NCI-H2227 (cell line): ENCODE results near the gene SMIM20.
"Not testable (repeated sequence)": the region's sequence is repeated elsewhere in the genome, so short reads cannot be mapped to it uniquely, and the experiment has no call there.

Experiments used
- DNase-seq: peaks from one replicate; lab custom pipeline; 2025; ENCODE audit not compliant: unreplicated experiment; lab: John Stamatoyannopoulos, UW

SMIM20 gene

GRCh38 chr4:25890571-25891485, 23.2 kb upstream of the SMIM20 start:
- peak; percentile 74 for DNase-seq

DNA sequence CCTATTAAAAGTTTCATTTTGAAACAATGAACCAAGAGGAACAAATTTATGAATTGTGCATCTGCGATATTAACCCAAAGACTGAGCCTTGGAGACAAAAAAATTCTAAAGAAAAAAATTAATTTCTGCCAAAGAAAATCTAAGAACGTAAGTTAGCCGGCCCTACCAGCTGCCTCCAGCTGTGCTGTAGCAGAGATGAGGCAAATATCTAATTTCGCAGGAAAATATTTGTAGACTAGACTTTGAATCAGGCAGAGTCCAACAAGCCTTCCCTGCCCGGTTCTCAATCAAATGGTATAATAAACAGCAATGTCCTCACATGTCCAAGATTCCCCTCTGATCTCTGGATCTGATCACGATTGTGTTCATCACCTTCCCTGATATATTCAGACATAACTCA, 21.2 kb upstream of the SMIM20 start:
- DNase-seq: no peak

DNA sequence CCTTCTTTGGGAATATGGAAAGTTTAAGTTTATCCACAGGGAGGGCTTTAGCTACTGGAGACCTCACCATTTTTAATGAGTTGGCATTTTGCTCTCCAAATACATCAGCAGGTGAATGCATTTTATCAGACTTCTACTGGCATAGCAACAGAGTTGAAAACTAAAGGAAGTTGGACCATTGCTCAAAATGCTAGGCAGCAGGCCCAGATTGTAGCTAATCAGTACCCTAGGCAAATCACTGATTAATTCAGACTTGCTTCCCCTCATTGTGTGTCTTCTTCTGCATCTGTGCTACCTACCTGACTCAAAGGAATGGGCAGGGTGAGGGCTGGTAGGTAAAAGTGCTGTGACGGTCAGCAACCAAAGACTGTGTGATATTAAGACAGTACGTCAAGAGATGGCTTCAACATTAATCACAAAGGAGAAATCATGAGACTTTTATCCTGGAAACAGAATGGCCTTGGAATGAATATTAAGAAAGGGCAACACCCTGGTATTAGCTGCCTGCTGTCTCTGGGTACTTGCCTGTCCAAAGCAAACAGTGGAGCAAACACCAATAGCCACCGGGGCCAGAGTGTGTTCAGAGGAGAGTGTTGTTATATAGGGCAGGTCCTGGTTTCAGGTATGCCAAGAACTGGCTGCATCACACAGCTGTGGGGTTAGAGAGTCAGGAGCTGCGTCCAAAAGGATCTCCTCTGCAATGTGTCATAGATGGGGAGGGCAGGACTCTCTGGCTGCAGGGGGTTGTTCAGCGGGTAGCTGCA, 17.1 kb upstream of the SMIM20 start:
- DNase-seq: no peak

DNA sequence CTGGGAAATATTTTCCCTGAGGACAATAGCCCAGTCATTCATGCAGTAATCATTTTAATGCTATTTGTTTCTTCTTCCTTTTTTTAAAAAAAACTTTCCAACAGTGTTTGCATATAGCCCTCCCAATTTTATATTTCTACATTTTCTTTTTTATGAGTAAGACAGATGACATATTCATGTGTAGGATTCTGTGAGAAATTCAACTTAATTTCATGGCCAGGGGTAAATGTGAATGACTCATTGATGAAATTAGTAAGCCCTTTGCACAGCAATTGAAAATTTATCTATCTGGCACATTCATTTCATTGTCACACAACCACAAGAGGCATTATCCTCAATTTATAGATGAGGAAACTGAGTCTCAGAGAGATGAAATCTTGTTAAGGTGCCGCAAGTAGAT, 13.7 kb upstream of the SMIM20 start:
- DNase-seq: no peak

- DNase-seq: peak; percentile 30
Observed at GRCh38 chr4:25901030-25901430, 13.0 kb upstream of the SMIM20 start.

GRCh38 chr4:25903900-25904747, 9.9 kb upstream of the SMIM20 start:
- peak; percentile 15 for DNase-seq

DNA sequence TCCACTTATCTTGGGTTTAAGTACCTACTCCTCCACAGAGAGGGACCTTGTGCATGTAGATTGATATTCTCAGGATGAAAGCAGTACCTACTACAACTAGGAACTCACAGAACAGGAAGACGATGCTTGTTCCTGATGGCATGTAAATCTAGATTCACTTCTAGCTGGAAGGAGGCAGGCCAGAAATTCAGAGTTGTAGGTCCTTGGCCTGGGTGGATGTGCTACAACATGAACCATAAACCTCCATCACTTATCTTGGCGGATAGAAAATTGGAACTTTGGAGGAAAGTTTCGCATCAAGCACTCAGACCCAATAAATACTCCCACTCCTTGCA, 9.3 kb upstream of the SMIM20 start:
- no peak for DNase-seq

- no peak for DNase-seq
Observed at GRCh38 chr4:25905371-25905770, 8.6 kb upstream of the SMIM20 start.

- DNase-seq: not testable (repeated sequence)
Observed at GRCh38 chr4:25906113-25906512, 7.9 kb upstream of the SMIM20 start.

DNA sequence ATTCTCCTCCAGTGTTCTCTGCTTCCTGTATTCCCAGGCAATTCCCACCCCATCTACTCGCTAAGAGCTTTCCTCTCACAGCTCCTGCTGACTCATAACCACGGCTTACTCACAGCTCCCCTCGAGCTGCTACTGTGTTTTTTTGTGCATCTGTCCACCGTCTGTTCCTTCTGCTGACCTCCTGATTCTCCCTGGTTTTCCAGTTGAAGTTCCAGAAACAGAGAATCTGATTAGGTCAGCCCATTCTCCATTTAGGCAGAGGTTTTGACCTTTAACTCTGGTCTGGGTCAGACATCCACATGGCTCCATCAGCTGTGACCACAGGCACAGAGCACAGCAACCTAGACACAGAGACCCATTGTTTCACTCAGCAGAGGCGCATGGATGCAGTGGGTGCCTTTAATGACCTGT, 5.5 kb upstream of the SMIM20 start:
- no peak for DNase-seq

DNA sequence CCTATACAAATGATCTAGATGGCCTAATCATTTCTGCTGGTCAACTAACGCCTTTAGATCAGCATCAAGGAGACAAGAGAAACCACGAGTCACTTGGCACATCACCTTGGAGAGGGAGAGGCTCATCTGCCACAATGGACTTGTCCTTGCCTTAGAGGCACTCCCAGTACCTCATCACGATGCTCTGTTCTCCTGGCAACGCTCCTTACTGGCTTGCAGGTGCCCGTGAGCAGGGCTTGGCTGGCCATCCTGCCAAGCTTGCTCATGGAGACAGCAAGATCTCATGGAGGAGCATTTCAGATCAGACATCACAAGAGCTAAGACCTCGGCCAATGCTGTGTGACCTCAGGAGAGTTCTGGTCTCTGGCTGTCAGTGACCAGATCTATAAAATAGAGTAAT, 2.7 kb upstream of the SMIM20 start:
- no peak for DNase-seq

DNA sequence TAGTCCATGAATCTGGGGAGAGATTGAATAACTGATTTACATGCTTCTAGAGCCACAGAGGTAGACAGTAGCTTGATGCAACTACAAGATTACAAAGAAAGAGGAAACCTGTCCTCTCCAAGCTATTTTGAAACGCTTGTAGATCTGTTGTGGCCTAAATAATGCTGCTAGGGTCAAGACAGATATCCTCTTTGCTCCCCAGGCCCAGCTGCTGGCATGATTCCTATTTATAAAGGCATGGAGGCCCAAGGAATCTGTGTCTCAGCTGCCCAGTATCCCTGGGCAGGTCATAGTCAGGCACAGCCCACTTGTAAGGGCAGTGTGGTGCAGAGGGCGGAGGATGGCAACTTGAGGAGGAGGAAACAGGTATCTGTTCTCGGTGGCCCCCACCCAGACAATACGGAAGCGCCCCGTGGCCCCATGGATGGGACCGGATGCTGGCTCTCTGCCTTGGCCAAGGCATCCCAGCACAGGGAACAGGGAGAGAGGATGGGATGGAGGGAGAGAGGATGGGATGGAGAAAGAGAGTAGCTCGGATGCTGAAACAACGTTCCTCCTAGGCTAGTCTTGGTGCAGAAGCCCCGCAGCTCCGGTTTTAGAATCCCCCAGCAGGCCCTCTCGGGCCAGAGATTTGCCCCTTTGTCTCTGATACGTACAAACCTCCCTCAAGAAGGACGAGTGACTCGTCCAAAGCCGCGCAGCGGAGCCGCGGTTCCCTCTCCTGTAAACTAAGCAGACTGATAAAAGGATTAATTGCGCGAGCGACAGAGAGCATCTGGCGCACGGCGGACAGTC, 767 bp upstream of the SMIM20 start:
- DNase-seq: peak; percentile 50

- DNase-seq: no peak
Observed at GRCh38 chr4:25914670-25915352, 791 bp downstream of the SMIM20 start.

- DNase-seq: no peak
Observed at GRCh38 chr4:25915353-25915705, 1.3 kb downstream of the SMIM20 start.

DNA sequence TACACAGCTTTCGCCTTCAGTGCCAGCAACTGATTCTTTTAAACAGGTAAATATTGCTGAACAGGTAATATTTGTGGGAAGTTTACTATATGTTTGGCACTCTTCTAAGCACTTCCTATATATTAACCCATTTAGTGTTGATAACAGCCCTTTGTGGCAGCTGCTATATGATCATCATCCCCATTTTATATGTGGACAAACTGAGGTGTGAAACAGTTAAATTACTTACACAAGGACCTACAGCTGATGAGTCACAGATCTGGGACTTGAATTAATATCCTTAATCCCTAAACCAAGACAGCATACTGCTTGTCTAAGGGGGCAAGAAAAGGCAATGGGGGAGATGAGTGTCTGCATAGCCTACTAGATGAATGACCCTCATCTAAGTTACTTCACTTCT, 2.9 kb downstream of the SMIM20 start:
- DNase-seq: no peak

GRCh38 chr4:25919676-25920075, 5.7 kb downstream of the SMIM20 start:
- DNase-seq: no peak

GRCh38 chr4:25921922-25922321, 7.9 kb downstream of the SMIM20 start:
- DNase-seq: no peak

DNA sequence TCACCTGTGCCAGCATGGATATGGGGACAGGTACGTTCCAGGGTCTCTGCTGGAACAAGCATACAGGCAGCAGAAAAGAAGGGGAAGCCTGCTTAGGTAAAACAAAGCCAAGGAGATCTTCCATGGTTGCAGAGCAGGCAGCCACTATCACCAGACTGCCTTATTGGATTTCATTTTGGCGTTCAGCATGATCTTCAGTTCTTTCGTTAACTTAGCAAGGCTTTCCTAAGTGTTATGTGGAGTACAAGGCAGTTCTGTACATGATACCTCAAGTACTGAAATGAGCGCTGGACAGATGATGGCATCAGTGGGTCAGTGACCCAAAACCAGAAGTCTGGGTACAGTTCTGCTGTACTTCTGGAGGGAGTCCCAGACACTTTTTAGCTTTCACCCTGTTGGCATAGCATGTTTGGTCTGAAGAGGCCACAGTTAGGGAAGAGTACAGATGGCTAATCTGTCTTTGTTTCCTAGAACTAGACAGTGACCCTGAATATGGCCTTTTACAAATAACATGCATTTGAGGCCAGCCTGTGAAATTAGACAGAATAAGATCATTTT, 8.9 kb downstream of the SMIM20 start:
- no peak for DNase-seq

DNA sequence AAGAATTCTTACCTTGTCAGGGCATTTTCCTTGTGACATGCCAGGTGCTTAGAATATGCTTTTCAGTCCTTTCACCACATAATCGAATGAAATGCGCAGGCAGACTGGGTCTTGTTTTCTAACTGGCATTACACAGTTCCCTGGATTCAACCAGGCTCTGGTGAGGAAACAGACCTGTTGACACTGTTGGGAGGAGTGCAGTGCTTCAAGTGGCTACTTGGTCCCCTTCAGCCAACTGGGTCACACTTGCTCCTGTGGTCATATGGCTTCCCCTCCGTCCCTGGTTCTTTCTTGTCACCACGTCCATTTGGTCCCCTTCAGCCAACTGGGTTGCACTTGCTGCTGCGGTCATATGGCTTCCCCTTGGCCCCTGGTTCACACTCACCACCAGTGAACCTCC, 9.7 kb downstream of the SMIM20 start:
- DNase-seq: no peak
